ENCODE results near the gene TTC29. TPM values are rescaled to one million over a fixed set of nuclear protein-coding genes. Genes with fewer than 3 reads are reported as not detected.
"Not testable (repeated sequence)": the region's sequence is repeated elsewhere in the genome, so short reads cannot be mapped to it uniquely, and the experiment has no call there.

TTC29 gene
- total RNA-seq, 2 donors from 2014 or later: not detected

- no peaks in the 10 kb centered on the region for H3K27me3 ChIP-seq (replicated peaks; ENCODE audit: insufficient read depth)
- ATAC-seq (ENCODE audit: insufficient number of reproducible peaks, low FRiP score, low read depth) (no peak), DNase-seq (ENCODE audit: low spot score) (no peak)
- no peak overlapping the region for H3K27ac ChIP-seq
- H3K36me3 ChIP-seq: no peaks in the 10 kb centered on the region
- peaks cover 3% of the 10 kb centered on the region for H3K9me3 ChIP-seq
- TF ChIP-seq CTCF (IDR thresholded peaks at IDR 0.05): no peak
- H3K4me1 ChIP-seq (ENCODE audit: control insufficient read depth in 1 of 2, low read depth in 2 of 2): no peaks in the 10 kb centered on the region
- no peak overlapping the region for H3K4me3 ChIP-seq
Measured at GRCh38 chr4:146763560-146763959, 182.1 kb downstream of the TTC29 start.

GRCh38 chr4:146762016-146762415 is 183.6 kb downstream of the TTC29 start:
- Histone ChIP-seq H3K36me3 (no peaks in the 10 kb centered on the region), H3K4me3 (no peak overlapping the region), H3K27ac (no peak overlapping the region), H3K9me3 (peaks cover 3% of the 10 kb centered on the region), H3K4me1 (ENCODE audit: control insufficient read depth in 1 of 2, low read depth in 2 of 2) (no peaks in the 10 kb centered on the region), H3K27me3 (replicated peaks; ENCODE audit: insufficient read depth) (no peaks in the 10 kb centered on the region)
- DNase-seq (ENCODE audit: low spot score) (no peak), ATAC-seq (ENCODE audit: insufficient number of reproducible peaks, low FRiP score, low read depth) (no peak)
- TF ChIP-seq CTCF (IDR thresholded peaks at IDR 0.05): no peak

GRCh38 chr4:146742416-146742815 is 203.2 kb downstream of the TTC29 start:
- H3K4me1 ChIP-seq (ENCODE audit: control insufficient read depth in 1 of 2, low read depth in 2 of 2): no peaks in the 10 kb centered on the region
- no peak for TF ChIP-seq CTCF (IDR thresholded peaks at IDR 0.05)
- DNase-seq (ENCODE audit: low spot score) (no peak), ATAC-seq (ENCODE audit: insufficient number of reproducible peaks, low FRiP score, low read depth) (no peak)
- no peaks in the 10 kb centered on the region for H3K36me3 ChIP-seq
- H3K27me3 ChIP-seq (replicated peaks; ENCODE audit: insufficient read depth): no peaks in the 10 kb centered on the region
- no peak overlapping the region for H3K27ac ChIP-seq
- no peak overlapping the region for H3K4me3 ChIP-seq
- no peaks in the 10 kb centered on the region for H3K9me3 ChIP-seq

- Histone ChIP-seq H3K4me1 (ENCODE audit: control insufficient read depth in 1 of 2, low read depth in 2 of 2) (no peaks in the 10 kb centered on the region), H3K9me3 (no peaks in the 10 kb centered on the region), H3K36me3 (no peaks in the 10 kb centered on the region), H3K27ac (no peak overlapping the region), H3K4me3 (no peak overlapping the region), H3K27me3 (replicated peaks; ENCODE audit: insufficient read depth) (no peaks in the 10 kb centered on the region)
- no peak for TF ChIP-seq CTCF (IDR thresholded peaks at IDR 0.05)
- DNase-seq (ENCODE audit: low spot score): no peak
- no peak for ATAC-seq (ENCODE audit: insufficient number of reproducible peaks, low FRiP score, low read depth)
Measured at GRCh38 chr4:146739182-146739581, 206.5 kb downstream of the TTC29 start.

- not testable (repeated sequence) for DNase-seq (ENCODE audit: low spot score)
Measured at GRCh38 chr4:146723519-146723918, 222.1 kb downstream of the TTC29 start.

GRCh38 chr4:146709956-146710355 is 235.7 kb downstream of the TTC29 start:
- no peaks in the 10 kb centered on the region for H3K4me1 ChIP-seq (ENCODE audit: control insufficient read depth in 1 of 2, low read depth in 2 of 2)
- H3K27me3 ChIP-seq (replicated peaks; ENCODE audit: insufficient read depth): no peaks in the 10 kb centered on the region
- TF ChIP-seq CTCF (IDR thresholded peaks at IDR 0.05): no peak
- no peak for ATAC-seq (ENCODE audit: insufficient number of reproducible peaks, low FRiP score, low read depth)
- H3K27ac ChIP-seq: no peak overlapping the region
- no peak for DNase-seq (ENCODE audit: low spot score)
- no peaks in the 10 kb centered on the region for H3K36me3 ChIP-seq
- H3K4me3 ChIP-seq: no peak overlapping the region
- no peaks in the 10 kb centered on the region for H3K9me3 ChIP-seq

More at GRCh38 chr4:146723519-146723918, 222.1 kb downstream of the TTC29 start:
- ATAC-seq (ENCODE audit: insufficient number of reproducible peaks, low FRiP score, low read depth); H3K27ac ChIP-seq; H3K9me3 ChIP-seq; H3K4me3 ChIP-seq; H3K4me1 ChIP-seq (ENCODE audit: control insufficient read depth in 1 of 2, low read depth in 2 of 2); H3K27me3 ChIP-seq (replicated peaks; ENCODE audit: insufficient read depth); H3K36me3 ChIP-seq: not testable (repeated sequence)

Data from thoracic aorta (tissue), 2 donors.